Caco-2 (cell line): ENCODE measurements around the gene COMMD3. TPM values are rescaled to one million over a fixed set of nuclear protein-coding genes. Genes with fewer than 3 reads are reported as not detected.
A peak's percentile ranks its signal among the peaks of the same experiment; 100 is the strongest.

Source experiments
- BruUV-seq: library from RNA; stranded (reverse); fragments of 400-500 nt; replicated peaks from 2 replicates; lab custom pipeline; 2021; lab: Mats Ljungman, UMichigan
- CTCF ChIA-PET: fragments of 300-600 bp; sonication (Branson Sonifier 250); formaldehyde crosslinking; loops from one replicate; lab custom pipeline; 2022; ENCODE audit warnings: antibody characterized with exemption; lab: Charles Lee
- POLR2A ChIA-PET: fragments of 300-600 bp; sonication (Branson Sonifier 250); formaldehyde crosslinking; loops from one replicate; lab custom pipeline; 2022; ENCODE audit warnings: antibody characterized with exemption; lab: Charles Lee
- DNase-seq, 2 experiments: peaks; one replicate each; pipeline versions ENCODE4 v3.0.0 to v3.0.0-alpha.2; 2020 to 2022
- H3K27me3 ChIP-seq: replicated peaks from 2 replicates; pipeline ENCODE4 v1.6.0; 2011; ENCODE audit warnings: low read length; ENCODE audit not compliant: control insufficient read depth, insufficient read depth
- H3K36me3 ChIP-seq: 2 replicates; pipeline ENCODE4 v1.5.1; 2011; ENCODE audit warnings: low read length; ENCODE audit not compliant: control insufficient read depth, insufficient read depth
- H3K4me1 ChIP-seq: fragments of 250-450 bp; sonication (Bioruptor Pico); 2 replicates; pipeline ENCODE4 v1.5.1; 2020; ENCODE audit warnings: mild to moderate bottlenecking
- H3K4me3 ChIP-seq: 2 replicates; pipeline ENCODE4 v1.5.1; 2011; ENCODE audit warnings: low read depth, mild to moderate bottlenecking, control low read depth, low read length
- H3K9me3 ChIP-seq: fragments of 250-450 bp; sonication (Bioruptor Pico); 2 replicates; pipeline ENCODE4 v1.5.1; 2020; ENCODE audit warnings: mild to moderate bottlenecking, moderate library complexity
- H3K27ac Mint-ChIP-seq: one replicate; pipeline ENCODE4 v1.8.0; 2022; ENCODE audit warnings: mixed read lengths; ENCODE audit not compliant: unreplicated experiment
- H3K27me3 Mint-ChIP-seq: one replicate; pipeline ENCODE4 v1.8.0; 2022; ENCODE audit warnings: mixed read lengths; ENCODE audit not compliant: insufficient read depth, unreplicated experiment
- H3K36me3 Mint-ChIP-seq: one replicate; pipeline ENCODE4 v1.8.0; 2022; ENCODE audit warnings: mild to moderate bottlenecking, mixed read lengths; ENCODE audit not compliant: insufficient read depth, unreplicated experiment
- H3K4me1 Mint-ChIP-seq: one replicate; pipeline ENCODE4 v1.8.0; 2022; ENCODE audit warnings: low read depth, mixed read lengths; ENCODE audit not compliant: unreplicated experiment
- H3K4me3 Mint-ChIP-seq: one replicate; pipeline ENCODE4 v1.8.0; 2022; ENCODE audit warnings: mild to moderate bottlenecking, moderate library complexity, mixed read lengths; ENCODE audit not compliant: unreplicated experiment
- H3K9me3 Mint-ChIP-seq: one replicate; pipeline ENCODE4 v1.8.0; 2022; ENCODE audit warnings: mixed read lengths; ENCODE audit not compliant: unreplicated experiment
- CTCF ChIP-seq, 2 experiments: fragments of 200-600 bp in 1 of 2; IDR thresholded peaks; 1 replicate in 1 of 2; 2 replicates in 1 of 2; pipeline versions ENCODE4 v1.5.1 to v1.8.0; 2011 to 2022; ENCODE audit warnings: antibody characterized with exemption in 1 of 2, control low read depth in 1 of 2, inconsistent platforms in 1 of 2, low read depth in 1 of 2, low read length in 1 of 2, mild to moderate bottlenecking in 1 of 2, moderate library complexity in 1 of 2; ENCODE audit not compliant: insufficient read depth in 1 of 2, severe bottlenecking in 1 of 2, unreplicated experiment in 1 of 2
- intact Hi-C: fragments of 100-400 bp; cut with micrococcal nuclease; formaldehyde crosslinking; loops from one replicate; pipeline ENCODE4 v1.10.0; 2022; ENCODE audit not compliant: unreplicated experiment
- total RNA-seq: library from RNA; stranded (reverse); gene quantifications from 2 replicates; pipeline ENCODE4 v1.2.3, GENCODE V29; 2022

COMMD3 gene
- total RNA-seq, 1 experiment from 2014 or later = 50.7 TPM

- POLR2A ChIA-PET = interaction anchor here (0.6 kb wide), 1 partner anchor 24 kb away, joined by 4 read pairs; no protein-coding TSS in a partner anchor
- Histone ChIP-seq H3K27me3 (no peaks in the 10 kb centered on the region), H3K36me3 (no peaks in the 10 kb centered on the region), H3K4me1 (no peaks in the 10 kb centered on the region), H3K9me3 (no peaks in the 10 kb centered on the region), H3K4me3 (no peak overlapping the region)
- no peak overlapping the region for H3K4me3 Mint-ChIP-seq
- BruUV-seq = no TSS peak
- CTCF ChIA-PET = interaction anchor here (0.9 kb wide), 1 partner anchor 26 kb away, joined by 3 read pairs; no protein-coding TSS in a partner anchor
- no peaks in the 10 kb centered on the region for H3K36me3 Mint-ChIP-seq
- intact Hi-C loops = loop anchor here (2.0 kb wide), 1 partner anchor 25 kb away; no protein-coding TSS in a partner anchor
- H3K27ac Mint-ChIP-seq = peak overlapping the region; percentile 46
- no peaks in the 10 kb centered on the region for H3K9me3 Mint-ChIP-seq
- H3K27me3 Mint-ChIP-seq = no peaks in the 10 kb centered on the region
- TF ChIP-seq CTCF (IDR thresholded peaks at IDR 0.05; ENCODE audit: insufficient read depth in 1 of 2, low read depth in 1 of 2, low read length in 1 of 2, severe bottlenecking in 1 of 2, unreplicated experiment in 1 of 2) = no peak
- DNase-seq = no peak
- peaks cover 7% of the 10 kb centered on the region for H3K4me1 Mint-ChIP-seq
Measured at GRCh38 chr10:22365644-22366434, 49.7 kb downstream of the COMMD3 start.

- ChIA-PET POLR2A (interaction anchor here (0.6 kb wide), 1 partner anchor 24 kb away, joined by 4 read pairs; no protein-coding TSS in a partner anchor), CTCF (interaction anchor here (0.9 kb wide), 1 partner anchor 26 kb away, joined by 3 read pairs; no protein-coding TSS in a partner anchor)
- H3K27me3 Mint-ChIP-seq = no peaks in the 10 kb centered on the region
- no peaks in the 10 kb centered on the region for H3K4me1 ChIP-seq
- H3K27ac Mint-ChIP-seq = peak overlapping the region; percentile 46
- H3K27me3 ChIP-seq = no peaks in the 10 kb centered on the region
- no peak overlapping the region for H3K4me3 Mint-ChIP-seq
- no peak overlapping the region for H3K4me3 ChIP-seq
- H3K9me3 ChIP-seq = no peaks in the 10 kb centered on the region
- intact Hi-C loops = loop anchor here (2.0 kb wide), 1 partner anchor 24 kb away; no protein-coding TSS in a partner anchor
- no TSS peak for BruUV-seq
- TF ChIP-seq CTCF (IDR thresholded peaks at IDR 0.05; ENCODE audit: insufficient read depth in 1 of 2, low read depth in 1 of 2, low read length in 1 of 2, severe bottlenecking in 1 of 2, unreplicated experiment in 1 of 2) = no peak
- no peaks in the 10 kb centered on the region for H3K36me3 ChIP-seq
- H3K36me3 Mint-ChIP-seq = no peaks in the 10 kb centered on the region
- no peak for DNase-seq
- peaks cover 7% of the 10 kb centered on the region for H3K4me1 Mint-ChIP-seq
- H3K9me3 Mint-ChIP-seq = no peaks in the 10 kb centered on the region
Measured at GRCh38 chr10:22366435-22366703, 50.2 kb downstream of the COMMD3 start.

- BruUV-seq = no TSS peak
- no peak overlapping the region for H3K4me3 Mint-ChIP-seq
- no peaks in the 10 kb centered on the region for H3K36me3 Mint-ChIP-seq
- DNase-seq = no peak
- H3K27ac Mint-ChIP-seq = no peak overlapping the region
- no peak for TF ChIP-seq CTCF (IDR thresholded peaks at IDR 0.05; ENCODE audit: insufficient read depth in 1 of 2, low read depth in 1 of 2, low read length in 1 of 2, severe bottlenecking in 1 of 2, unreplicated experiment in 1 of 2)
- no peaks in the 10 kb centered on the region for H3K9me3 Mint-ChIP-seq
- no peaks in the 10 kb centered on the region for H3K27me3 ChIP-seq
- no peaks in the 10 kb centered on the region for H3K9me3 ChIP-seq
- no peaks in the 10 kb centered on the region for H3K4me1 ChIP-seq
- ChIA-PET CTCF (interaction anchor here (0.9 kb wide), 1 partner anchor 27 kb away, joined by 3 read pairs; no protein-coding TSS in a partner anchor), POLR2A (interaction anchor here (0.6 kb wide), 1 partner anchor 23 kb away, joined by 4 read pairs; no protein-coding TSS in a partner anchor)
- intact Hi-C loops = loop anchor here (2.0 kb wide), 1 partner anchor 24 kb away; no protein-coding TSS in a partner anchor
- peaks cover 7% of the 10 kb centered on the region for H3K4me1 Mint-ChIP-seq
- H3K4me3 ChIP-seq = no peak overlapping the region
- H3K27me3 Mint-ChIP-seq = no peaks in the 10 kb centered on the region
- no peaks in the 10 kb centered on the region for H3K36me3 ChIP-seq
Measured at GRCh38 chr10:22366771-22367170, 50.6 kb downstream of the COMMD3 start.
